SIG-M5 (cell line): ENCODE results near the gene TMEM191C.
"Not testable (repeated sequence)": the region's sequence is repeated elsewhere in the genome, so short reads cannot be mapped to it uniquely, and the experiment has no call there.

Experiments
- DNase-seq: peaks from one replicate; lab custom pipeline; 2025; lab: John Stamatoyannopoulos, UW

Gene TMEM191C

DNA sequence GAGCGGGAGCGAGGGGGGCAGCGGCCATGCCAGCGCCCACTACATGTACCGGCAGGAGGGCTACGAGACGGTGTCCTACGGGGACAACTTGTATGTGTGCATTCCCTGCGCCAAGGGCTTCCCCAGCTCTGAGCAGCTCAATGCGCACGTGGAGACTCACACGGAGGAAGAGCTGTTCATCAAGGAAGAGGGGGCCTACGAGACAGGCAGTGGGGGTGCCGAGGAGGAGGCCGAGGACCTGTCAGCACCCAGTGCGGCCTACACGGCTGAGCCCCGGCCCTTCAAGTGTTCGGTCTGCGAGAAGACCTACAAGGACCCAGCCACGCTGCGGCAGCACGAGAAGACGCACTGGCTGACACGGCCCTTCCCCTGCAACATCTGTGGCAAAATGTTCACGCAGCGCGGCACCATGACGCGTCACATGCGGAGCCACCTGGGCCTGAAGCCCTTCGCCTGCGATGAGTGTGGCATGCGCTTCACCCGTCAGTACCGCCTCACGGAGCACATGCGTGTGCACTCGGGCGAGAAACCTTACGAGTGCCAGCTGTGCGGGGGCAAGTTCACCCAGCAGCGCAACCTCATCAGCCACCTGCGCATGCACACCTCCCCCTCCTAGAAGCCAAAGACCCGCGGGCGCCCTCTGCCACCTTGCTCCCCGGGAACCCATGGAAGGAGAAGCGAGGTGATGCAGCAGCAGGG, 20.9 kb upstream of the TMEM191C start:
- DNase-seq, result no peak

DNA sequence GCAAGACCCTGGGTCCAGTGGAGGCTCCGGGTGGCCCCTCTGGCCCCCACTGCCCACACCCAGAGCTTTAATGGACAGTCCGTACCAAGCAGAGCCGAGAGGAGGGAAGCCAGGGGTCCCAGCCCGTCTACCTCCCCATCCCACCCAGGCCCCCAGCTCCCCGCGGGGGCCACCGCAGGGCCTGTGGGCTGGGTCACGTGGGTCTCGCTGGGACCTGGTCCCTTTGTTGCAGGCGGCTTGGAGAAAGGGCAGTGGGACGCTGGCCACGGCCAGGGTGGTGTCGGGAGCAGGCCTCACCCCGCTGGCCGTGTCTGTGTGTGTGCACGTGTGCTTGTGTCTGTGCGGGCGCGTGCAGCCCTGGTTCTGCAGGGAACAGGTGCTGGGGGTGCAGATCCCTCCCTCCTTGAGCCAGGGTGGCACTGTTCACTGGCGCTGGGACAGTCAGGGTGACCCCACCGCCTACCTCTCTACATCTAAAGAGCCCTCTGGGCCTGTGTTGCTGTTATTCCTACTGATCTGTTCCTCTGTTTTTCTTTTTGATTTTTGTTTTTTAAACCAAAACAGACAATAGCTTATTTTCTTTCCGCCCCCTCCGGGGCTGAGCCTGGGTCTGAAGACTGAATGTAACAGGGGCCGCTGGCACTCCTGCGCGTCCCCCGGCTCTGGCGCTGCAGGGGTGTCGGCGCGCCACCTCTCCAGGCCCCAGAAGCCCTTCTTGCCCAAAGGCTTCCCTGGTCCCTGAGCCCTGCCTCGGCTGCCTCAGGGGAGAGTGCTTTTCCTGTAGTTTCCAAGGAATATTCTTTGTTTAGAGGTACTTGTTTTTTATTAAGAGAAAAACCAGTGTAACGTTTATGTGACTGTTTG, 20.1 kb upstream of the TMEM191C start:
- DNase-seq, result no peak

DNA sequence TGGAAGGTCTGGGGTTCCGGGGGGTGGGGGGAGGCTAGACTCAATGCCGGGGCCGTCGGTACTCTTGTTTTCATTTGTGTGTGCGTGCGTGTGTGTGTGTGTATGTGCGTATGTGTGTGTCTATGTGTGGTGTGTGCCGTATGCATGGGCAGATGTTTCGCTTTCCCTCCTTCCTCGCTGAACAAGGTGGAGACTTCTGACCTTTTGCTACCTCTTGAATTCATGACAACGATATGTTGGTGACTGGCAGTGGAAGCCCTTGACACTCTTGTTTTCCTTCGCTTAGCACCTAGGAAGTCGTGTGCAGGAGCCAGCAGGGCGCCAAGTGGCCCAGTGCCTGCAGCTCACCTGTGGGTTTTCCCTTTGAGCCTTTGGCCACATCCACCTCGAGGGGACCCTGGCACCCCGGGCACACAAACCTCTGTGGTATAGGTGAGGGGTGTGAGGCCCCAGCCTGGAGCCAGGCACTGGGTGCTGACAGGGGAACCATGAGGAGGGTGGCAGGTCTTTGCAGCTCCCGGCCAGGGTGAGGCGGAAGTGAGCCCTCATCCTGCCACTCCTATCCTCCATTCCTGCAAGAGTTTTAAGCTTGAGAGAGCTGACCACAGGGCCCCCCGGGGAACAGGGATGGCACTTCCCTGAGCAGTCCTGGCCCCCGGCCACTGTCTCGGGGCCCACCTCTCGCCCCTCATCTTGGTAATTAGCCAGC, 19.3 kb upstream of the TMEM191C start:
- DNase-seq, result no peak

DNA sequence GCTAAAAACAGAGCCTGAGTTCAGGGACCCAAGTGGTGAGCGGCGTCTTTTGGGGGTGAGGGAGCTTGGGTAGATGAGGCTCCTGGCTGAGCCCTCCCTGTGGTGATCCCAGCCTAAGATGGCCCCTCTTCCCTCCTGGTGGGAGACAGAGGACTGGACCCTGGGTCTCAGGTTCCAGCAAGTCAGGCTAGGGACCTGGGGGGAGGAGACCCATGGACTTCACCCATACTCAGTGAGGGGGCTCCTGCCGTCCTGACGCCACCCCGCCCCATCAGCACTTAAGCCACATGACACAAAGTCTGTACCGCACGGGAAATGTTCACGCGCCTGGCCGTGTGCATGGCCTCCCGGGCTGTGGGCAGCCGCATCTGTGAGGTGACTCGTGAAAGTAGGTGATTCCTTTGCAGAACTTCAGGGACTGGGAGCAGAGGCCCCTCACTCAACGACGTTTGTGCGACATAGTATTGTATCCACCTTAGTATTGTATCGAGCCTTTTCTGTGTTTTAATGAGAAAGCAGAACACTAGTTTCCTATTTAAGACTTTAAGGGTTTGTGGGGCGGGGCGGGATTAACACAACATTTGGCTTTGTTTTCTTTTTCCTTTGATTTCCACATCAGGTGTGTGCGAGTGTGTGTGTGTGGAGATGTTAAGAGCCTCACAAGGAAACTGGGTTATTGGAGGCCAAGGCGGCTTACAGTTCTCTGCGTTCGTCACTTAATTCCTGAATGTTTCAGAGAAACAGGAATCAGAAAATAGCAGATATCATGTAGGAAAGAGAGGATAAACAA, 18.4 kb upstream of the TMEM191C start:
- DNase-seq, result no peak

DNA sequence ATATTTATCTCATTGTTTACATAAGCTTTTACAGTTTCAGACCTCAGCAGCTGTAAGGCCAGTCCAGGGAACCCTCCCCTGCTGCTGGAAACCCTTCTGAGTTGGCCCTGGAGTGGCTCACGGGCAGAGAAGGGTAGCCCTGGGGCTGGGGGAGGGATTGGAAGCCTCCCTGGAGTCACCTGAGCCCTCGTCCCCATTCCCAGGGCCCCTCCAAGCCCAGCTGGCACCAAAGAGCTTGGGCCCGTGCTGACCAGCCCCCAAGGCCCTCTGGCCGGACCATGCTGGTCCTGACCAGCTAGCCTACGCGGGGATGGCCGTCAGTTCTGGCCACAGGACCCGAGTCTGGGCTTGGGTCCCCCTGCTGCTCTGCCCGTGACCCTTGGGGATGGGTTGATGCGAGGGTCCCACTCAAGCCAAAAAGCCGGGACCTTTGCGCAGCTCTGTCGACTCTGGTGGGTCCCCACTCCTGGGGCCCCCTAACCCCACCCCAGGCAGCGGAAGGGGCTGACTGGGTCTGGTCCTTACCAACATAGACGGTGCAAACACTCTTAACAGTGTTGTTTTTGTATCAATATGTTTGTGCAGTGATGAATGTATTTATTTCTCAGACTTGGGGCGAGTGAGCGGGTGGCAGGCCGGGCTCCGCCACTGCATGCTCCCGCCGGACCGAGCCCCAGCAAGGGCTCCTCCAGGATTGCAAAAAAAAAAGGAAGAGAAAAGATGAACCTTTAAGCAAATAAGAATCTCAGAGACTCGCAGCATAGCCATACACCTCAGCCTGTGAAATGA, 17.5 kb upstream of the TMEM191C start:
- no peak for DNase-seq

DNA sequence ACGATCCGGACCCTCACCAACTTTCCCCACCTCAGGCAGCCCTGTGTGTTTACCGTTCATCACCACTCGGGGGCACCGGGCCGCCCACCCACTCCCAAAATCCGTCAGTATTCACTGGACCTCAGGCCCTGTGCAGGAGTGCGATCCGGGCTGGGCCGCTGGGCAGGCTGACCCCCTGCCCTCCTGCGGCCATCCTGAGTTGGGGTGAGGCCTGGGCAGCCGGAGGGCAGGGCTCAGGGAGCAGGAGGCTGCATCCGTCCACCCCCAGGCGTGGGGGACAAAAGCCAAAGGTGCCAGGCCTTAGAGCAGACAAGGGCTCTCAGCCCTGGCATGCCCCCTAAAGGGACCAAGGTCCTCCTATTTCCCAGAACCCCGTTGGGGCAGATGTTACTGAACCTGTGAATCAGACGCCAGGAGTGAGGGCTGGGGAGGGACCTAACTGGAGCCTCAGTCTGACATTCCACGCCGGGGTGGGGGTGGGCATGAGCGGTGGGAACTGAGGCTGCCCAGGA, 16.8 kb upstream of the TMEM191C start:
- DNase-seq, result no peak

DNA sequence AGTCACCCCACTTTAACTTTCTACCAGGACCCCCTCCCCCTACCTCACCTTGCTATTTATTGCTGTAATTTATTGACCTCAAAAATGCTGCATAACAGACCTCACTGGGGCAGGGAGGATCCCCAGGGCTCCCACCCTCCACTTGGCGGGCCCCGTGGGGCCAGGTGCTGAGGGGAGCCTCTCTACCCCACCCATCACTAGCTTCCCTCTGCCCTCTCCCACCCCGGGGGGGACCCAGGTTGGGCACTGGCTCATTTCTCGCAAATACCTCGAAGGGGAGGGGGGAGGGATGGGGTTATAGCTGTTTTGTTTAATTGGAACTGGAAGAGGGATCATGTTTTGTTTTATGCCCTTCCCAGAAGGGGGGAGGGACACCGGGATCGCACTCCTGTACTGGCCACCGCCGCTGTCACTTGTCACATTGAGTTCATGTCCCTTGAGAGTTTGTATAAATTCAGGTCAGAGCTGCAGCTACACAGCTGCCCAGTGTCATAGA, 16.3 kb upstream of the TMEM191C start:
- no peak for DNase-seq

DNA sequence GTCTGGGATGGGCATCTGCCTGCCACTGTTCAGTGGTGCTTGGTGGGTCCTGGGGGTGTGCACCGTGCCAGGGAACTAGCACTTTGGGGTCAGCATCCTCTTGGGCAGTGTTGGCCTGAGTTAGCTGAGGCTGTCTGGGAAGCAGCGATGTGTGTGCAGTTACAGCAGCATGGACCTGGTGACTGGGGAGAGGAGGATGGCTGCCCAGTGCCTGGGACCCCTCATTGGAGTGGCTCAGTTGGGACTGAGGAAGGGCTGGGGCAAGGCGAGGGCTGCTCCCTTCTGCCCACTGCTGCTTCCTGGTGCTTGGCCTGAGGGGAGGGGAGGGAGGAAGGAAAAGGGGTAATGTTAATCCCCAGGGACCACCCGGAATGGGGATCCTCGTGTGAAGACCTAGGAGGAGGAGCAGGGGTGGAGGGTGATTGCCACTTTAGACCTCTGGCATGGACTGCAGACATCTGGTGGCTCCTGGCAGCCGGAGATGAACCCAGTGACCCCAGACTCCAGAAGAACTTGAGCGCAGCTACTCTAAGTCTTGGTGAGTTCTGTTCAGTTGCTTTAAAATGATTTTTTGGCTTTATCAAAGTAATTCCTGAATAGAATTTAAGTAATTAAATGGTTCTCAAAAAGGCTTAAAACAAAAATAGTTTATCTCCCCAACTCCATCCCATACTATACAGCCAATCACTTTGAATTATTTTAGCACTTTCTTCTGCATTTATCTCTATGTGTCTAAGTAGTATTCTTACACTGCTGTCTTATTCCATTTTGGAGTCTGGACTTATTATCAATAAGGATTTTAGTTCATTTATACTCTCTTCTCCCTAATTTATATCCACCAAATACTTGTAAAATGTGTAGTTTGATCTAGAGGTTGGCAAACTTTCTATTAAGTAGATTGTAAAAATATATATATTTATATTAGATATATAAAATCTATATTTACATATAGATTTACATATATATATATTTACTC, 15.4 kb upstream of the TMEM191C start:
- no peak for DNase-seq

DNA sequence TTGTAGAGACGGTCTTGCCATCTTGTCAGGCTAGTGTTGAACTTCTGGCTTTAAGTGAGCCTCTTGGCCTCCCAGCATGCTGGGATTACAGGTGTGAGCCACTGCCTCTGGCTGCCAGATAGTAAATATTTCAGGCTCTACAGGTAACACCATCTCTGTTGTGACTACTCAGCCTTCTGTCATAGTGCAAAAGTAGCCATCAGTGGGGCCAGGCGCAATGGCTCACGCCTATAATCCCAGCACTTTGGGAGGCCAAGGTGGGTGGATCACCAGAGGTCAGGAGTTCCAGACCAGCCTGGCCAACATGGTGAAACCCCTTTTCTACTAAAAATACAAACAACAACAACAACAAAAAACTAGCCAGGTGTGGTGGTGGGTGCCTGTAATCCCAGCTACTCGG, 14.5 kb upstream of the TMEM191C start:
- DNase-seq, result not testable (repeated sequence)

DNA sequence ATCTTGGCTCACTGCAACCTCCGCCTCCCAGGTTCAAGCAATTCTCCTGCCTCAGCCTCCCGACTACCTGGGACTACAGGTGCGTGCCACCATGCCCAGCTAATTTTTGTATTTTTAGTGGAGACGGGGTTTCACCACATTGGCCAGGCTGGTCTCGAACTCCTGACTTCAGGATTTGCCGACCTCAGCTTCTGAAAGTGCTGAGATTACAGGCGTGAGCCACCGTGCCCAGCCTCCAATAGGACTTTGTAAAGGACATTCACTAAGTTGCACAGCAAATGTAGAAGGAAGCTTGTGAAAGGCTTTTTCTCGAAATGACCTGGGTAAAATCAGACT, 12.2 kb upstream of the TMEM191C start:
- not testable (repeated sequence) for DNase-seq

DNA sequence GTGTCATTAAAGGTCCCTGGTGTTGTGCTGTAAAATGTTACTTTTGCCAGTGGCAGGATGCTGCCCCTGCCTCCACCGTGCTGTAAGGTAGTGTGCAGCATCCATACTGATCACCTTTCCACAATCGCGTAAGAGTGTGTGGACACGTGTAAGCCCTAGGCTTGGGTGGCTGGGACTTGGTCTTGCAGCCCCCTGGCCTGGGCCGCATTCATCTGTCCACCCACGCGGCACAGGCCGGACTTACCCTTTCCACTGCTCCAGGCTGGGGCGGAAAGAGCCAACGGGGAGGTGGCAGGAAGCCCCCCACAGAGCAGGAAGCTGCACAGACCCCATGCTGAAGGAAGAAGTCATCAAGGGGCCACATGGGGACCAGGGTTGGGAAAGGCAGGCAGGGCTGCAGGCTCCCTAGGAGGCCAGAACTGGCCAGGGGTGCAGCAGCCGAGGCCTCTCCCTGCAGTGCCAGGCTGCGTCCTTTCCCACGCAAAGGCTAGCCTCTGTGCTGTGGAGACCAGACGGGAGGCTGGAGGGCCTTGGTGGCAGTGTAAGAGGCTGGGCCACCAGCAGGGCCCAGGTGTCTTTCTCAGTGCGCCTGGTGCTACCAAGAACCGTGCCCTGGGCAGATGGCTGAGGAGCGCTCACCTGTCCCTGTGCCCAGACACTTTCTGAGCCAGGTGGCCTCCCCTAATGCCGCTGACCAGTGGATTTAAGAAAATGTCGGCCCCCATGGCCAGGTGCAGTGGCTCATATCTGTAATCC, 11.7 kb upstream of the TMEM191C start:
- no peak for DNase-seq

DNA sequence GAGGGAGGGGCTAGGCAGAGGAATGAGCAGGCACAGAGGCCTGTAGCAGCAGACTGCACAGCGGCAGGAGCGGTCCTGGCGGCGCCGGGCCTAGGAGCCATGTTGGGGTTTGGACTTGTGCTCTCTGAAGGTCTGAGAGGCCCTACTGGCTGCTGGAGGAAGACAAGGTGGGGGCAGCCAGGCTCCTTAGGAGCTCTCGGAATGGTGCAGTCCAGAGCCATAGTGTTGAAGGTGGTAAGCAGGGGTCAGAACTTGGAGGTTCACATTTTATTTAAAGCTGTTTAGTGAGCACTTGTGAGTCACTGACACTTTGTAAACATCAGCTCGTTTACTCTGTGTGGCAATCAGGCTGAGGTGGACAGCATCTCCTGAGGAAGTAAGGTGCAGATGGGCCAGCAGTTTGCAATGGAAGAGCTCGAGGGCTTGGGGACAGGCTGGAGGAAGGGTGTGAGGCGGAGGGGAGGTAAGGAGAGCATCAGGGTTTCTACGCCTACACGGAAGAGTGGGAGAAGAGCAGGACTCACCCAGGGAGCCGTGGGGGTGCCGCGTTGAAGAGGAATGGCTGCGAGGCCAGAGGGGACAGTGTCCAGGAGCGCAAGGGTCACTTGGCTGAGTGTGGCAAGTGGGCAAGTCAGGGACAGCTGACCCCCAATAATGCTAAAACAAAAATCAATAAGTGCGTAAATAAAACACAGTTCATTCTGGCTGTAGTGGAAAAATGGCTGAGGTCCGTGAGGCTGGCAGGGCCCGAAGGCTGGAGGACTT, 10.0 kb upstream of the TMEM191C start:
- DNase-seq, result no peak

DNA sequence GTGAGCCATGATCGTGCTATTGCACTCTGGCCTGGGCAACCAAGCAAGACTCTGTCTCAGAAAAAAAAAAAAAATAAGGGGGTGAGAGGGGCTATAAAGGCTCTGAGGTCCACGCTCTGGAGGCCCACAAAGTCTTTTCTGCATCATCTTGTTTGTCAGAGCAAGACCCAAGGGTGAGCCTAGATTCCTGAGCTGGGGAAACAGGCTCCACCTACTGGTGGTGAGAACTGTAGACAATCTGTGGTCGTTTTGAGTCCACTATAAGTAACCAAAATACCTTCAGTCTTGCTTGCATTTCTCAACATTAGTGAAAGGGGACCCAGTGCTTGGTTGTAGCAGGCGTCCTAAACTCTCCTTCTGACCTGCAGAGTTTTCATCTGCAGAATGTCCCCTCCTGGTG, 4.5 kb upstream of the TMEM191C start:
- DNase-seq, result not testable (repeated sequence)

DNA sequence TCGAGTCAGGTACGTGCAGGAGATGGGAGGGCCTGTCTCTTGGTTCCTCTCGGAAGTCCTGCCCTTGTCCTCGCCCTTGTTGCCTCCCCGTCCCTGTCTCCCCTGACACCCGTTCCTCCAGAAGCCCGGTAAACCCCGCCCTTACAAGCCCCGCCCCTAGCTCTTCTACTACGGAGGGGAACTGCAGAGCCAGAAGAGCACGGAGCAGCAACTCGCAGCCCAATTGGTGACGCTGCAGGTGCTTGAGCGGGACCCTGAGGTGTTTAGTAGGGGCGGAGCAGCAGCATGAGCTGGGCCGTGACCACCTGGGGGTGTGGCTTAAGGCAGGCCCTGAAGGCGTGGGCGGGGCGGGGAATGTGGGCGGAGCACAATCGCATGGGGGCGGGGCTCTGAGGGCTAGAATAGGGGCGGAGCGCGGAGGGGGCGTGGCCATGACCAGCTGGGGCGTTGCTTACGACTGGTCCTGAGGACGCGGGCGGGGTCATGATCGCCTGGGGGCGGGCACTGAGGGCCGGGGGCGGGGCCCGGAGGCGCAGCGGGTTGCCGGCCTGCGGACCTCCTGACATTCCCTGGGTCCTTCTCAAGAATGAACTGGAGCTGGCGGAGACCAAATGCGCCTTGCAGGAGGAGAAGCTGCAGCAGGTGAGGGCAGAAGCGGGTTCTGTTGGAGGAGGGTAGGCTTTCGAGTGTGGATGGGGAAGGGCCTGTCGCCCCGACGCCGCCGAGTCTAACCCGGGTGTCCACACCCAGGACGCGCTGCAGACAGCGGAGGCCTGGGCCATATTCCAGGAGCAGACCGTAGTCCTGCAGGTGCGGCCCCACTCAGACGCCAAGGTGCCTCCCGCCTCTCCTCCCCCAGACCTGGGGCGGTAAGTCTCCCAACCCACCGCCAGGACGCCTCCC, 1.3 kb downstream of the TMEM191C start:
- not testable (repeated sequence) for DNase-seq

DNA sequence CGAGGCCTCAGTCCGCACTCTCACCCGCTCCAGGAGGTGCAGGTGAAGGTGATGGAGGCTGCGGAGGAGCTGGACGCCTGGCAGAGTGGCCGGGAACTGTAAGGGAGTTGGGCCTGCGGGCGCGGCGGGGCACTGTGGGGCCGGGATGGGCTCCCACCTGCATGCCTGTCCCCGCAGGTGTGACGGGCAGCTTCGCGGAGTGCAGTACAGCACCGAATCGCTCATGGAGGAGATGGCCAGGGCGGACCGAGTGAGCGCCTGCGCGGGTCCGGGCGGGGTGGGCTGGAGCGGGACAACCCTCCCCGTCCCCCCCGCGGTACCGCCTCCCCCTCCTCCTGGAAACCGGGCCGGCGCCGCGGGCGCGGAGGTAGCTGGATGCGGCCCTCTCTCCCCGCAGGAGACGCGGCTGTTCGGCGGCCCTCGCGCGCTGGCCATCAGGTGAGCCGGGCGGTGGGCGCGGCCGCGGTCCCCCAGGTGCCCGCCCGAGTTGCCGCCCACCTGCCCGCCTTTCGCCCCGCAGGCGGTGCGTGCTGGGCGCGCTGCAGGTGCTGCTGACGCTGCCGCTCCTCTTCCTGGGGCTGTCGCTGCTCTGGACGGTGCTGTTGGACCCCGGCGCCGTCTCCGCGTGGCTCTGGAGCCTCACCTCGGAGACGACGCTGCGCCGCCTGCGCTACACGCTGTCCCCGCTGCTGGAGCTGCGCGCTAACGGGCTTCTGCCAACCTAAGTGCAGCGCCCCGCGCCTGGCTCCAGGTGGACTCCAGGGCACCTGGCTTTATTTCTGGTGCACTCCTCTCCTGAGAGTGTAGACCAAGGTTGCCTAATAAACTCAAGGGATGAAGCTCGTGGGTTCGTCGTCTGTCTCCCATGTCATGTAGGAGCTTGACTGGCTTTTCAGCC, 2.2 kb downstream of the TMEM191C start:
- not testable (repeated sequence) for DNase-seq

DNA sequence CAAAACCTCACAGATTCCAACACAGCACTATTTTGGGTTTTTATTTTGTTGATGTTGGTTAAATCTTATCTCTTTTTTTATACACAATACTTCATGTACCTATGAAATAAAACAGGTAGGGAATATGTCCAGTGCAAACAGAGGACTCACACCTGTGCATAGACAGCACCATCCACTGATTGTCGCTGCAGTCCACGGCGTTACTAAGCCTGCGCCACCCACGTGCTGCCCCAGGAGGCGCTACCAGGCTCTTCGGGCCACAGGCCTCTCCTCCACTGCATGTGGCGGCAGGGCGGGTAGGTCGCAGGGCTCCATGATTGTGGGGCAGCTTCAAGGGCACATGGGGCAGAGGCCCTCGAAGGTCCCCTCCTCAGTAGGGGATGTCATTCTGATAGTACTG, 5.8 kb downstream of the TMEM191C start:
- not testable (repeated sequence) for DNase-seq
